Neural progenitor cell (in vitro differentiated cells): ENCODE measurements around the gene TIMM23. TPM values are rescaled to one million over a fixed set of nuclear protein-coding genes. Genes with fewer than 3 reads are reported as not detected.
"Not testable (repeated sequence)": the region's sequence is repeated elsewhere in the genome, so short reads cannot be mapped to it uniquely, and the experiment has no call there.

ENCODE experiments used
- DNase-seq: peaks from one replicate; pipeline ENCODE4 v3.0.0-alpha.2; 2016; ENCODE audit warnings: low spot score
- H2AFZ ChIP-seq: fragments of 200-600 bp; sonication (generic); replicated peaks from 2 replicates; pipeline ENCODE4 v1.6.1; 2016; ENCODE audit warnings: antibody characterized with exemption
- H3F3A ChIP-seq: fragments of 200-600 bp; sonication (generic); 2 replicates; pipeline ENCODE4 v1.6.1; 2016; ENCODE audit warnings: antibody characterized with exemption, low read depth
- H3K27ac ChIP-seq: fragments of 200-600 bp; sonication (generic); 2 replicates; pipeline ENCODE4 v1.5.1; 2016; ENCODE audit warnings: mild to moderate bottlenecking
- H3K27me3 ChIP-seq: fragments of 200-600 bp; sonication (generic); 2 replicates; pipeline ENCODE4 v1.6.1; 2016; ENCODE audit warnings: mild to moderate bottlenecking, moderate library complexity
- H3K36me3 ChIP-seq: fragments of 200-600 bp; sonication (generic); 2 replicates; pipeline ENCODE4 v1.5.1; 2016
- H3K4me1 ChIP-seq: fragments of 200-600 bp; sonication (generic); 2 replicates; pipeline ENCODE4 v1.6.1; 2016; ENCODE audit warnings: mixed run types
- H3K4me2 ChIP-seq: fragments of 200-600 bp; sonication (generic); 2 replicates; pipeline ENCODE4 v1.6.1; 2016
- H3K4me3 ChIP-seq: fragments of 200-600 bp; sonication (generic); 2 replicates; pipeline ENCODE4 v1.5.1; 2016
- H3K79me2 ChIP-seq: fragments of 200-600 bp; sonication (generic); 2 replicates; pipeline ENCODE4 v1.6.1; 2016; ENCODE audit warnings: low read depth
- H3K9ac ChIP-seq: fragments of 200-600 bp; sonication (generic); 2 replicates; pipeline ENCODE4 v1.6.1; 2016
- H3K9me3 ChIP-seq: fragments of 200-600 bp; sonication (generic); 2 replicates; pipeline ENCODE4 v1.5.1; 2016; ENCODE audit warnings: low read depth
- H4K20me1 ChIP-seq: fragments of 200-600 bp; sonication (generic); 2 replicates; pipeline ENCODE4 v1.6.1; 2016; ENCODE audit warnings: low read depth
- H3K27ac Mint-ChIP-seq: 3 replicates; pipeline ENCODE4 v1.8.0; 2021; ENCODE audit warnings: mixed read lengths
- H3K27me3 Mint-ChIP-seq: 2 replicates; pipeline ENCODE4 v1.8.0; 2022; ENCODE audit warnings: low read depth, mild to moderate bottlenecking, inconsistent platforms, moderate library complexity, mixed read lengths; ENCODE audit not compliant: insufficient read depth
- H3K36me3 Mint-ChIP-seq: 3 replicates; pipeline ENCODE4 v1.8.0; 2021; ENCODE audit warnings: mixed read lengths
- H3K4me1 Mint-ChIP-seq: 3 replicates; pipeline ENCODE4 v1.8.0; 2021; ENCODE audit warnings: mixed read lengths
- H3K4me3 Mint-ChIP-seq: 3 replicates; pipeline ENCODE4 v1.8.0; 2021; ENCODE audit warnings: mild to moderate bottlenecking, moderate library complexity, mixed read lengths
- H3K9me3 Mint-ChIP-seq: 3 replicates; pipeline ENCODE4 v1.8.0; 2020; ENCODE audit warnings: mixed read lengths
- EZH2 ChIP-seq: fragments of 200-600 bp; sonication (generic); IDR thresholded peaks from 2 replicates; pipeline ENCODE4 v1.6.1; 2017; ENCODE audit warnings: antibody characterized with exemption, mild to moderate bottlenecking, moderate library complexity
- EZH2phosphoT487 ChIP-seq: fragments of 200-600 bp; sonication (generic); IDR thresholded peaks from 2 replicates; pipeline ENCODE4 v1.6.1; 2017; ENCODE audit warnings: antibody characterized with exemption
- total RNA-seq: library from RNA; depleted of rRNA; stranded (reverse); fragments of >200 nt; gene quantifications from 2 replicates; pipeline ENCODE4 v1.2.3, GENCODE V29; 2015; ENCODE audit warnings: low replicate concordance
- TF ChIP-seq, protein P1 (sequence below): fragments of 200-600 bp; sonication (generic); IDR thresholded peaks from 2 replicates; pipeline ENCODE4 v1.5.1; 2017; ENCODE audit warnings: antibody characterized with exemption, mild to moderate bottlenecking

The TIMM23 gene
- total RNA-seq, 1 donor from 2014 or later = 85.4 TPM

DNA sequence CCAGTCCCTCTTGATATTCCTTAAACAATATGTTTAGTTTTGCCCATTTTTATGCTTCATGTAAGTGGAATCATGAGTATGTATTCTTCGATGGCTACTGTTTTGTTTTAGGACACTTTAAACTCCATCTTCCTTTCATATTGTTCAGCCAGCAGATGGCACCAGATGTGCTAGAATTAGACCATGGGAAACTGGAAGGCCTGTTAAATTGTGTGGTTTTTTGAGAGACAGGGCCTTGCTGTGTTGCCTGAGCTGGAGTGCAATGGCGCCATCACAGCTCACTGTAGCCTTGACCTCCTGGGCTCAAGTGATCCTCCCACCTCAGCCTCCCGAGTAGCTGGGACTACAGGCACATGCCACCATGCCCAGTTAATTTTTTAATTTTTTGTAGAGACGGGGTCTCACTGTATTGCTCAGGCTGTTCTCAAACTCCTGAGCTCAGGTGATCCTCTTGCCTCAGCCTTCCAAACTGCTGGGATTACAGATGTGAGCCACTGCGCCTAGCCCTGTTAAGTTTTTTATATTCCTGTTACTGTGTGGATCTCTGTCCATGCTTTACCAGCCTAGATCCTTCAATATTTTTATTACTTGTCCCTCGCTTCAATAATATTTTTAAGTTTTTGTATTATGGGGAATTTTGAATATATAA, 11.4 kb downstream of the TIMM23 start:
- not testable (repeated sequence) for H3K4me2 ChIP-seq, H3K27me3 ChIP-seq, H3K36me3 Mint-ChIP-seq, H3F3A ChIP-seq, H3K4me3 Mint-ChIP-seq, H3K27ac Mint-ChIP-seq, H4K20me1 ChIP-seq, H3K27ac ChIP-seq, H2AFZ ChIP-seq, H3K9me3 Mint-ChIP-seq, H3K9ac ChIP-seq, H3K4me1 Mint-ChIP-seq, H3K4me1 ChIP-seq, H3K27me3 Mint-ChIP-seq, H3K9me3 ChIP-seq, H3K4me3 ChIP-seq, H3K36me3 ChIP-seq
- H3K79me2 ChIP-seq = peaks cover 33% of the 10 kb centered on the region
- DNase-seq = peak; percentile 45
- TF ChIP-seq, protein P1, sequence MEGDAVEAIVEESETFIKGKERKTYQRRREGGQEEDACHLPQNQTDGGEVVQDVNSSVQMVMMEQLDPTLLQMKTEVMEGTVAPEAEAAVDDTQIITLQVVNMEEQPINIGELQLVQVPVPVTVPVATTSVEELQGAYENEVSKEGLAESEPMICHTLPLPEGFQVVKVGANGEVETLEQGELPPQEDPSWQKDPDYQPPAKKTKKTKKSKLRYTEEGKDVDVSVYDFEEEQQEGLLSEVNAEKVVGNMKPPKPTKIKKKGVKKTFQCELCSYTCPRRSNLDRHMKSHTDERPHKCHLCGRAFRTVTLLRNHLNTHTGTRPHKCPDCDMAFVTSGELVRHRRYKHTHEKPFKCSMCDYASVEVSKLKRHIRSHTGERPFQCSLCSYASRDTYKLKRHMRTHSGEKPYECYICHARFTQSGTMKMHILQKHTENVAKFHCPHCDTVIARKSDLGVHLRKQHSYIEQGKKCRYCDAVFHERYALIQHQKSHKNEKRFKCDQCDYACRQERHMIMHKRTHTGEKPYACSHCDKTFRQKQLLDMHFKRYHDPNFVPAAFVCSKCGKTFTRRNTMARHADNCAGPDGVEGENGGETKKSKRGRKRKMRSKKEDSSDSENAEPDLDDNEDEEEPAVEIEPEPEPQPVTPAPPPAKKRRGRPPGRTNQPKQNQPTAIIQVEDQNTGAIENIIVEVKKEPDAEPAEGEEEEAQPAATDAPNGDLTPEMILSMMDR = peak; percentile 49

DNA sequence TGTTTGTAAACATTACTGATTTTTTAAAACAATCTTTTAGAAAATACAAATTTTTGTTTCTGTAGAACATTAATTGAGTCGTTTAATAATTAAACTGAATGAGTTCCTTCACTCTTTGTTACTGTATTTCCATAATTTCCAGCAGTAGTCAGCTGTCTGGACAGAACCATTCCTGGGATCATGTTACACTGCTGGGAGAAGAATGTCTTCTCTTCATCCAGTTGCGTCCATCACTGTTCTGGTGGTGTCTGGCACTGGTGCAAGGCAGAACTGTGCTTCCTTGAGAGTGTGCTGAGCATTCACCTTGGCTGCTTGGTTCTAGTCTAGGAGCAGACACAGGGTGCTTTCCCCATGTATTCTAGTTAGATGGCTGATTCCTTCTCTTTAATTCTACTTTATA, 12.2 kb downstream of the TIMM23 start:
- H3K27me3 Mint-ChIP-seq, H3K4me2 ChIP-seq, H3K4me1 Mint-ChIP-seq, H3K27ac ChIP-seq, H3K4me3 ChIP-seq, H2AFZ ChIP-seq, H3K27me3 ChIP-seq, H3K36me3 ChIP-seq, H3F3A ChIP-seq, H3K9me3 Mint-ChIP-seq, H4K20me1 ChIP-seq, H3K36me3 Mint-ChIP-seq, H3K4me3 Mint-ChIP-seq, H3K27ac Mint-ChIP-seq, DNase-seq, H3K9me3 ChIP-seq, H3K4me1 ChIP-seq, H3K9ac ChIP-seq: not testable (repeated sequence)
- peaks cover 27% of the 10 kb centered on the region for H3K79me2 ChIP-seq

DNA sequence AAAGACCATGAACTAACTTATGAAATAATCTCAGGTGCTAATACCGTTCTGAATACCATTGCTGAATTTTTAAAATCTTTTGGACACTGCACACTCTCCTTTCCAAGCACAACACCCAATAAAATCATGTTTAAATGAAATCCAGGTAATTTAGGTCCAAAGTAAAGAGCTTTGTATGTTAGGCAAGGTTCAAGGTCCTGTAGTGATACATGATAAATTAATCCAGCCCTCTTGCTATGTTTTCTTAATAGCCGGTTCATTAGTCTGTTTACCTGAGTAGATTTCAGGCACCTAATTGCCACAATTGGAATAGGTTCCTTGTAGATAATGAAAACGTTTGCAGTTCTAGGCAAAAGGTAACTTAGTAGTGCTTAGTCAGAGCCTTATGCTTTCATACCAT, 13.3 kb downstream of the TIMM23 start:
- not testable (repeated sequence) for H3K4me1 Mint-ChIP-seq, H3K27ac Mint-ChIP-seq, H3K9me3 Mint-ChIP-seq

DNA sequence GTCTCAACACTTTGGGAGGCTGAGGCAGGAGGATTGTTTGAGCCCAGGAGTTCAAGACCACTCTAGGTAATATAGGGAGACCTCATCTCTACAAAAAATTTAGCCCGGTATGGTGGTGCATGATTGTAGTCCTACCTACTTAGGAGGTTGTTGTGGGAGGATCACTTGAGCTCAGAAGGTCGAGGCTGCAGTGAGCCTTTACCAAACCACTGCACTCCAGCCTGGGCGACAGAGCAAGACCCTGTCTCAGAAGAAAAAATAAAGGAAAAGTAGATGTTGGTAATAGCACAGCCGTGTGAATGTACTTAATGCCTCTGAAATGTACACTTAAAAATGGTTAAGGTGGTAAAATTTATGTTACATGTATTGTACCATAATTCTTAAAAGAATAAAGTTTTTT, 25.3 kb downstream of the TIMM23 start:
- TF ChIP-seq EZH2 (no peak), EZH2phosphoT487 (no peak)
- Histone ChIP-seq H3K27ac (no peak overlapping the region), H4K20me1 (no peaks in the 10 kb centered on the region), H3K27me3 (no peaks in the 10 kb centered on the region), H3K9ac (no peak overlapping the region), H3K9me3 (no peaks in the 10 kb centered on the region), H3F3A (no peaks in the 10 kb centered on the region), H3K36me3 (no peaks in the 10 kb centered on the region), H3K4me2 (no peak overlapping the region), H3K4me1 (no peaks in the 10 kb centered on the region), H2AFZ (no peak overlapping the region), H3K79me2 (no peaks in the 10 kb centered on the region), H3K4me3 (no peak overlapping the region)
- no peaks in the 10 kb centered on the region for H3K9me3 Mint-ChIP-seq
- H3K36me3 Mint-ChIP-seq = peaks cover 28% of the 10 kb centered on the region
- H3K4me3 Mint-ChIP-seq = no peak overlapping the region
- peaks cover 2% of the 10 kb centered on the region for H3K27me3 Mint-ChIP-seq
- no peak overlapping the region for H3K27ac Mint-ChIP-seq
- no peak for DNase-seq
- H3K4me1 Mint-ChIP-seq = no peaks in the 10 kb centered on the region

More for the DNA sequence above, 13.3 kb downstream of the TIMM23 start:
- not testable (repeated sequence) for DNase-seq, H3K4me3 ChIP-seq, H3K27me3 ChIP-seq, H3F3A ChIP-seq, H3K36me3 Mint-ChIP-seq, H3K4me1 ChIP-seq, H3K9ac ChIP-seq, H3K27ac ChIP-seq, H3K4me3 Mint-ChIP-seq, H2AFZ ChIP-seq, H3K27me3 Mint-ChIP-seq, H3K36me3 ChIP-seq, H3K9me3 ChIP-seq, H4K20me1 ChIP-seq, H3K4me2 ChIP-seq
- peaks cover 18% of the 10 kb centered on the region for H3K79me2 ChIP-seq
